ENCODE results near the gene KIF26B. TPM values are rescaled to one million over a fixed set of nuclear protein-coding genes. Genes with fewer than 3 reads are reported as not detected.

The KIF26B gene
- total RNA-seq, 4 donors from 2014 or later, result 2.4 to 6.7 (median 6.1) TPM

DNA sequence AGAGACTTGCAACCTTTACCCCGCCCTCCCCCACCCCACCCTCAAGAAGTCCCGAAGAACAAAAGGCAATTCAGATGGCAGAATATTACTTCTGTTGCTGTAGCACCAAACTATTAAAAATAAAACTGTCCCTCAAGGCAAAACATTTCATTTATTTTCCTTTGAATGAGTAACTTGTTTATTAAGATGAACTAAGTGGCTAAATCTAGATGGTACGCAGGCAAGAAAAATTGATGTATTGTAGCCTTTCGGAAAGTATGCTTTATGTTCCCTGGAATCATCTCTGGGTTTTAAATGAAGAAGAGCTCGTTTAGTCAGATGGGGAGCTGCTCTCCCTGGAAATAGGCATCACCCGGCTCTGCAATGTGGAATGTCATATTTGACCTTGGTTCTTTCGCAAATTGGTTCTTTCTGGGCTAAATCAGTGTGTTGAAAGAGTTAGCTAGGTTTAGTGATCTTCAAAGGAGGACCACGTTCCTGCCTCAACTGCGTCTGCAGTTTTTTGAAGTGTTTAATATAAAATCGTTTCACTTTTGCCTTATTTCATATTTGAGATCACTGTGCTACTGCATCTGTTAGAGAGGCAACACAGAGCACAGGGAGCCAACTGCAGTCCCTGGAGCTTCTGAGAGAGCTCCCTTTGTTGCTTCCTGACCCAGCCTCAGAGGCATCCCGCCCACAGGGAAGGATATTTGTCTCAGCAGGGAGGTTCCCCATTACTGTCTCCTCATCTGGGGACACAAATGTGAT is 61.8 kb downstream of the KIF26B start:
- Histone ChIP-seq H3K36me3 (no peaks in the 10 kb centered on the region), H3K27me3 (no peaks in the 10 kb centered on the region), H3K4me1 (peaks cover 0 to 6% of the 10 kb centered on the region in 2 donors), H3K9me3 (no peaks in the 10 kb centered on the region), H3K4me3 (replicated peaks in 1 of 3) (no peak overlapping the region), H3K27ac (no peak overlapping the region)
- intact Hi-C loops (cut with DNase I), result no loop called here
- no peak for TF ChIP-seq POLR2A (IDR thresholded peaks at IDR 0.05)
- no peak for DNase-seq
- WGBS, 2 donors, result 72 to 79% methylated on average over 11 of the region's 11 CpGs

DNA sequence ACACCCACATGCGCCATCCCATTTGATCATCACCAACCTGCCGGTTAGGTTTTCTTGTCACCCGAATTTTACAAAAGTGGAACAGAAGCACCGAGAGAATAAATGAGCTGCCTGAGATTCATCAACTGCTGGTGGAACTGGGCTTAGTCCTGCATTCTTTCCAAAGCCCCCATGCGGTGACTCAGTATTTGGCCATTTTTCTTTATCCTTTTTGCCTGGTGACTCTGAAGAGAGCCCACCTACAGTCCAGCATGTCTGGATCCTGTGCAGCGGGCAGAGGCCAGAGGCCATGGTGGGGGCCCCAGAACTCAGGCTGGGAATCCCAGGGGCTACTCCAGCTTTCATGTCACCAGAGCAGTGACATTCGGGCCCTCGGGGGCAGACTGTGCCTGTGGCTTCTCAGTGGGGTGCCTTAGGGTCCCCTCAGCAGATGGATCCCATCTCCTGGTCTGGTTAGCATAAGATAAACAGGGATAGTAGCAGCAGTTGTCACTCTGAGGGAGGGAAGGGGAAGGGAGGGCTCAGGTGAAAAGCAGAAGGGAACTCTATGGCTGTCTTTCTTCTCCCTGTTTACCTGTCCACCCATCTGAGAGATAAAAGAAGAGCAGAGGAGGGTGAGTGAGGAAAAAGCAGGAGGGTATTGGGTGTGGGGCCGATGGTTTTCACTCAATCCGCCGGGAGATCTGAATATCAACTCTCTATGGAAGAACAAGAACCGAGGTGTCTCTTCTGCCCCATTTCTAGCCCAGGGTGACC is 63.2 kb downstream of the KIF26B start:
- TF ChIP-seq, protein P1, sequence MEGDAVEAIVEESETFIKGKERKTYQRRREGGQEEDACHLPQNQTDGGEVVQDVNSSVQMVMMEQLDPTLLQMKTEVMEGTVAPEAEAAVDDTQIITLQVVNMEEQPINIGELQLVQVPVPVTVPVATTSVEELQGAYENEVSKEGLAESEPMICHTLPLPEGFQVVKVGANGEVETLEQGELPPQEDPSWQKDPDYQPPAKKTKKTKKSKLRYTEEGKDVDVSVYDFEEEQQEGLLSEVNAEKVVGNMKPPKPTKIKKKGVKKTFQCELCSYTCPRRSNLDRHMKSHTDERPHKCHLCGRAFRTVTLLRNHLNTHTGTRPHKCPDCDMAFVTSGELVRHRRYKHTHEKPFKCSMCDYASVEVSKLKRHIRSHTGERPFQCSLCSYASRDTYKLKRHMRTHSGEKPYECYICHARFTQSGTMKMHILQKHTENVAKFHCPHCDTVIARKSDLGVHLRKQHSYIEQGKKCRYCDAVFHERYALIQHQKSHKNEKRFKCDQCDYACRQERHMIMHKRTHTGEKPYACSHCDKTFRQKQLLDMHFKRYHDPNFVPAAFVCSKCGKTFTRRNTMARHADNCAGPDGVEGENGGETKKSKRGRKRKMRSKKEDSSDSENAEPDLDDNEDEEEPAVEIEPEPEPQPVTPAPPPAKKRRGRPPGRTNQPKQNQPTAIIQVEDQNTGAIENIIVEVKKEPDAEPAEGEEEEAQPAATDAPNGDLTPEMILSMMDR (IDR thresholded peaks at IDR 0.05), result no peak
- no peak for TF ChIP-seq POLR2A (IDR thresholded peaks at IDR 0.05)
- Histone ChIP-seq H3K4me3 (replicated peaks in 1 of 3) (no peak overlapping the region), H3K27me3 (no peaks in the 10 kb centered on the region), H3K36me3 (no peaks in the 10 kb centered on the region), H3K27ac (no peak overlapping the region), H3K9me3 (no peaks in the 10 kb centered on the region), H3K4me1 (peaks cover 0 to 6% of the 10 kb centered on the region in 2 donors)
- DNase-seq, result no peak
- WGBS, 2 donors, result 89 to 92% methylated on average over 12 of the region's 12 CpGs
- intact Hi-C loops (cut with DNase I), result no loop called here

DNA sequence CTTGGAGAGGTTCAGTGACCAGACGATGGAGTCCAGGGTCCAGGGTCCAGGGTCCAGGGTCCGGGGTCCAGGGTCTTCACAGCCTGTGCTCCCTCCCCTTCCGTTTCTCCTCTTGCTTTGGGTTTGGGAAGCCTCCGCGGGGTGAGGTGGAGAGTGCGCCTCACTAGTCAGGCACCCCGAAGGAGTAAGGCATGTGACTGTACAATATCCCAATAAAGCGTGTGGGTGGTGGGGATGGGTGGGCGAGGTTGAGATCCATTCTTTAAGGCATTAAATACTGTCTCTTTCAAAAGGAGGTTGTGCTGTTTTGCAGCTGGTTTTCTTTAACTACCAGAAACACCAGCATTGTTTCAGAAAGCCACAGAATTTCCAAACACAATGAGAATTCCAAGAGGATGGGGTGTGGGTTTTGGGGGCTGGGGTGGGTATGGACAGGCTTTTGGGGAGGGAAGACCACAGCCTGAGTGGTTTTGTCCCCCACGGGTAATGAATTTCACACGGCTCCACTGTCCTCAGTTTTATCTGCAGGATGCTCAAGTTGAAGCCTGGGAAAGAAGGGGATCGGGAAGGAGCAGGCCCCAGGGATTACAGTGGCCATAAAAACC is 65.7 kb downstream of the KIF26B start:
- WGBS, 2 donors, result 79 to 92% methylated on average over 12 of the region's 12 CpGs
- intact Hi-C loops (cut with DNase I), result no loop called here
- DNase-seq, result no peak
- no peaks in the 10 kb centered on the region for H3K36me3 ChIP-seq
- H3K27me3 ChIP-seq, result no peaks in the 10 kb centered on the region
- no peaks in the 10 kb centered on the region for H3K4me1 ChIP-seq
- no peak overlapping the region for H3K4me3 ChIP-seq (replicated peaks in 1 of 3)
- H3K27ac ChIP-seq, result no peak overlapping the region
- no peaks in the 10 kb centered on the region for H3K9me3 ChIP-seq
- TF ChIP-seq, protein P1 (IDR thresholded peaks at IDR 0.05), result no peak
- no peak for TF ChIP-seq POLR2A (IDR thresholded peaks at IDR 0.05)

DNA sequence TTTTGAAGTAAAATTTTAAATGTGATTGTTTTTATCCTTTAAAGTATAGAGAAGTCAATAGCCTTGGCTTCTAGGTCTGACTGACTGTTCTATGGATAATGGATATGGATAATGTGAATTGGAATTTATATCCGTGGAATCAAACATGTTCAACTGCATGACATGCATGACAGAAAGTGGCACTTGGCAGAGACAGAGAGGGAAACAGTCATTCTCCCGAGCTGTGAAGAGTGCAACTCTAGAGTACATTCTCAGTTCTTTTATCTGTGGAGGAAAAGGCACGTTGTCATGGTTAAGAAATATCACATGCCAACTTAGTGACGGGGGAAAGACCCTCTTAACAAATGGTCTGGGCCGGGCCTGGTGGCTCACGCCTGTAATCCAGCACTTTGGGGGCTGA is 67.0 kb downstream of the KIF26B start:
- Histone ChIP-seq H3K4me1 (no peaks in the 10 kb centered on the region), H3K36me3 (no peaks in the 10 kb centered on the region), H3K27me3 (no peaks in the 10 kb centered on the region), H3K9me3 (no peaks in the 10 kb centered on the region), H3K27ac (no peak overlapping the region), H3K4me3 (replicated peaks in 1 of 3) (no peak overlapping the region)
- TF ChIP-seq POLR2A (IDR thresholded peaks at IDR 0.05), result no peak
- TF ChIP-seq, protein P1 (IDR thresholded peaks at IDR 0.05), result no peak
- WGBS, 2 donors, result 74 to 79% methylated on average over 6 of the region's 6 CpGs
- DNase-seq, result no peak
- intact Hi-C loops (cut with DNase I), result no loop called here

DNA sequence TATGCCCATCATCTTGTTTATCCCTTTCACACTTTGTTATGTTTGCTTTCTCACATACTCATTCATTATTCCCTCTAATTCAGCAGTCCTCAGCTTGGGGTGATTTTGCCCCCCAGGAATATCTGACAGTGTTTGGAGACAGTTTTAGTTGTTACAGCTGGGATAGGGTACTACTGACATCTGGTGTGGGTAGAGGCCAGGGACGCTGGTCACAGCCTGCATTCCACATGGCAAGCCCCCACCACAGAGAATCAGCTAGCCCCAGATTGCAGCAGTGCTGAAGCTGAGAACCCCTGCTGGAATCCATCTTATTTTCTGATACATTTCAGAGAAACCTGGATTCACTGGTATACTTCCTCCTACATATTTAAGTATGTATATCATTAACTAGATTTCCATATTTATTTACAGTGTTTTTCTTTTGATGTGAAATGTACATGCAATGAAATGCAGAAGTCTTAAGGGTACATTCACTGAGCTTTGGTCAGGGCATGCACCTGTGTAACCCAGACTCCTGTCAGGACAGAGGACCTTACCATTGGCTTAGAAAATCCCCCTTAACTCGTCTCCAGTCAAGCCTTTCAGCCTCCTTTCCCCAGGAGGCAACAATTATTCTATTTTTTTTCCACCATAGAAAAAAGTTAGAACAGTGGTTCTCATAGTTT is 68.3 kb downstream of the KIF26B start:
- H3K4me3 ChIP-seq (replicated peaks in 1 of 3), result no peak overlapping the region
- no peak overlapping the region for H3K27ac ChIP-seq
- no peaks in the 10 kb centered on the region for H3K36me3 ChIP-seq
- no peaks in the 10 kb centered on the region for H3K4me1 ChIP-seq
- H3K27me3 ChIP-seq, result no peaks in the 10 kb centered on the region
- WGBS, 2 donors, result 65 to 85% methylated on average over 2 of the region's 2 CpGs
- TF ChIP-seq POLR2A (IDR thresholded peaks at IDR 0.05), result no peak
- TF ChIP-seq, protein P1 (IDR thresholded peaks at IDR 0.05), result no peak
- no peak for DNase-seq
- H3K9me3 ChIP-seq, result no peaks in the 10 kb centered on the region
- intact Hi-C loops (cut with DNase I), result no loop called here
